GM21528 (cell line): Measurements from ENCODE around the gene NKD2.
A peak's percentile ranks its signal among the peaks of the same experiment; 100 is the strongest.
"Not testable (repeated sequence)": the region's sequence is repeated elsewhere in the genome, so short reads cannot be mapped to it uniquely, and the experiment has no call there.

Source experiments
- ATAC-seq: cut with Tn5 transposase; IDR thresholded peaks from one replicate; pipeline ENCODE4 v1.9.1; 2021; ENCODE audit warnings: mild to moderate bottlenecking, moderate library complexity; ENCODE audit not compliant: unreplicated experiment, low FRiP score

Gene NKD2

GRCh38 chr5:1008451-1009358 is at the start of gene NKD2:
NKD2 (plus strand) TSS chr5:1008802; CDS start chr5:1009058, 256 bp downstream.
- no peak for ATAC-seq

GRCh38 chr5:959581-960531 is 48.7 kb upstream of the NKD2 start:
- ATAC-seq, result no peak

- no peak for ATAC-seq
These were observed 48.1 kb upstream of the NKD2 start for GRCh38 chr5:960551-960950.

GRCh38 chr5:961002-961710 is 47.4 kb upstream of the NKD2 start:
- no peak for ATAC-seq

- ATAC-seq, result no peak
These were observed 46.8 kb upstream of the NKD2 start for GRCh38 chr5:961711-962240.

- ATAC-seq, result no peak
These were observed 46.2 kb upstream of the NKD2 start for GRCh38 chr5:962386-962785.

GRCh38 chr5:962801-963200 is 45.8 kb upstream of the NKD2 start:
- no peak for ATAC-seq

- ATAC-seq, result no peak
These were observed 45.3 kb upstream of the NKD2 start for GRCh38 chr5:963310-963672.

- peak; percentile 91 for ATAC-seq
These were observed 44.7 kb upstream of the NKD2 start for GRCh38 chr5:963673-964531.

- ATAC-seq, result no peak
These were observed 43.8 kb upstream of the NKD2 start for GRCh38 chr5:964821-965220.

GRCh38 chr5:965604-966344 is 42.8 kb upstream of the NKD2 start:
- no peak for ATAC-seq

GRCh38 chr5:966345-966710 is 42.3 kb upstream of the NKD2 start:
- no peak for ATAC-seq

- ATAC-seq, result no peak
These were observed 41.7 kb upstream of the NKD2 start for GRCh38 chr5:966941-967340.

GRCh38 chr5:968881-969280 is 39.7 kb upstream of the NKD2 start:
- no peak for ATAC-seq

- no peak for ATAC-seq
These were observed 39.2 kb upstream of the NKD2 start for GRCh38 chr5:969408-969839.

GRCh38 chr5:972575-972974 is 36.0 kb upstream of the NKD2 start:
- not testable (repeated sequence) for ATAC-seq

- ATAC-seq, result no peak
These were observed 31.5 kb upstream of the NKD2 start for GRCh38 chr5:976849-977751.

- ATAC-seq, result no peak
These were observed 30.5 kb upstream of the NKD2 start for GRCh38 chr5:978054-978453.
